DOHH2 (cell line): ENCODE data around the gene GALR3.

Experiments used
- H3F3A ChIP-seq: fragments of 200-600 bp; sonication (generic), shearing (Covaris generic); 2 replicates; pipeline ENCODE4 v1.6.0; 2016; ENCODE audit warnings: antibody characterized with exemption, mild to moderate bottlenecking; ENCODE audit not compliant: control insufficient read depth, insufficient read depth
- H3K27ac ChIP-seq: fragments of 200-600 bp; sonication (generic); 2 replicates; pipeline ENCODE4 v1.5.1; 2014; ENCODE audit warnings: low read depth, mild to moderate bottlenecking, low read length, moderate library complexity
- H3K27me3 ChIP-seq: fragments of 200-600 bp; sonication (generic); 2 replicates; pipeline ENCODE4 v1.6.1; 2014; ENCODE audit warnings: mild to moderate bottlenecking, low read length, mixed read lengths; ENCODE audit not compliant: control insufficient read depth
- H3K36me3 ChIP-seq: fragments of 200-600 bp; sonication (generic); 2 replicates; pipeline ENCODE4 v1.6.1; 2014; ENCODE audit warnings: mild to moderate bottlenecking, low read length, moderate library complexity, mixed read lengths; ENCODE audit not compliant: control insufficient read depth
- H3K4me1 ChIP-seq: fragments of 200-600 bp; sonication (generic); 2 replicates; pipeline ENCODE4 v1.6.1; 2014; ENCODE audit warnings: mild to moderate bottlenecking, low read length, mixed read lengths; ENCODE audit not compliant: control insufficient read depth
- H3K4me2 ChIP-seq: fragments of 200-600 bp; sonication (generic); 2 replicates; pipeline ENCODE4 v1.6.0; 2014; ENCODE audit warnings: mild to moderate bottlenecking, low read length, moderate library complexity
- H3K4me3 ChIP-seq: fragments of 200-600 bp; sonication (generic); 2 replicates; pipeline ENCODE4 v1.5.1; 2014; ENCODE audit warnings: mild to moderate bottlenecking, low read length, mixed read lengths
- H3K79me2 ChIP-seq: fragments of 200-600 bp; sonication (generic); 2 replicates; pipeline ENCODE4 v1.6.1; 2014; ENCODE audit warnings: mild to moderate bottlenecking, low read length, mixed read lengths; ENCODE audit not compliant: control insufficient read depth
- H3K9me2 ChIP-seq: fragments of 200-600 bp; sonication (generic); replicated peaks from 2 replicates; pipeline ENCODE4 v1.6.1; 2014; ENCODE audit warnings: mild to moderate bottlenecking, low read length, mixed read lengths; ENCODE audit not compliant: control insufficient read depth
- H3K9me3 ChIP-seq: fragments of 200-600 bp; sonication (generic); 2 replicates; pipeline ENCODE4 v1.6.1; 2014; ENCODE audit warnings: antibody characterized with exemption, low read length, mixed read lengths; ENCODE audit not compliant: control insufficient read depth, insufficient read depth
- H4K20me1 ChIP-seq: fragments of 200-600 bp; sonication (generic); 2 replicates; pipeline ENCODE4 v1.6.0; 2014; ENCODE audit warnings: low read depth, mild to moderate bottlenecking, antibody characterized with exemption, low read length, moderate library complexity; ENCODE audit not compliant: control insufficient read depth, insufficient read depth
- CTCF ChIP-seq: fragments of 200-600 bp; sonication (generic); IDR thresholded peaks from one replicate; pipeline ENCODE4 v1.5.1; 2014; ENCODE audit warnings: antibody characterized with exemption, mild to moderate bottlenecking, low read depth, low read length; ENCODE audit not compliant: poor library complexity, severe bottlenecking
- EZH2phosphoT487 ChIP-seq: fragments of 200-600 bp; sonication (generic); IDR thresholded peaks from 2 replicates; pipeline ENCODE4 v1.6.1; 2017; ENCODE audit warnings: borderline replicate concordance, mild to moderate bottlenecking, antibody characterized with exemption, low read length, moderate library complexity, mixed read lengths

The GALR3 gene

DNA sequence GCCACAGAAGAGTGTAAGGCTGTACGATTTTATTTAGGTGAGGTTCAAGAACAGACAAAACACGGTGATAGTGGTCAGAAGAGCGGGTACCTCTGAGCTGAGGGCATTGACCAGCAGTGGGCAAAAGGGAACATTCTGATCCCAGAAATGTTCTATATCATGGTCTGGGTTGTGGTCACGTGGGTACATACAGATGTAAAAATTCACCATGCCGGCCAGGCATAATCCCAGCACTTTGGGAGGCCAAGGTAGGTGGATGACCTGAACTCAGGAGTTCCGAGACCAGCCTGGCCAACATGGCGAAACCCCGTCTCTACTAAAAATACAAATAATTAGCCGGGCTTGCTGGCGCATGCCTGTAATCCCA lies 46.6 kb upstream of the GALR3 start:
- H3K4me1 ChIP-seq: peaks cover 5% of the 10 kb centered on the region
- no peak overlapping the region for H3K4me2 ChIP-seq
- no peak overlapping the region for H3K27ac ChIP-seq

DNA sequence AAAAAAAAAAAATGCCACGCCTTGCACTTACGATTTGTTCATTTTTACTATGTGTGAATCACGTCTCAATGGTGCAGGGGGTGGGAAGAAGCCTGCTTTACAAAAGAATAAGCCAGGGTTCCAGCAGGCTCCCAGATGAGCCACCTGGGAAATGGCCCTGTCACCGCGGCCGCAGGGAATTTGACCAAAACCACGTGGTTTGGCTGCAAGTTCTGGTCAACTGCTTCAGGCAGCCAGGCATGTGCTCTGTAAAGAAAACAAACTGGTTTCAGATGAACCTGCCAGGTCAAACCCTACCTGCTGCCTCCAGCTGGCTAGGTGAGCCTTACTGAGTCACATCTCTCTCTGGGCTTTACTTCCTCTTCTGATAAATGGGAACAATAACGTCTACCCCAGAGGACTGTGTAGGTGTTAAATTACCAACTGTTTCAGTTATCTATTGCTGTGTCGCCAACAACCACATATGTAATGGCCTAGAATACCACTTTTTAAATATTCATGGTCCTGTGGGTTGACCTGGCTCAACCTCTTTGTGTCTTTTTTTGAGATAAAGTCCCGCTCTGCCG lies 46.0 kb upstream of the GALR3 start:
- H3K79me2 ChIP-seq: no peaks in the 10 kb centered on the region
- TF ChIP-seq CTCF (no peak), EZH2phosphoT487 (no peak)
- no peaks in the 10 kb centered on the region for H4K20me1 ChIP-seq
- no peaks in the 10 kb centered on the region for H3F3A ChIP-seq
- H3K36me3 ChIP-seq: no peaks in the 10 kb centered on the region
- no peak overlapping the region for H3K4me2 ChIP-seq
- H3K27ac ChIP-seq: no peak overlapping the region
- H3K4me1 ChIP-seq: peaks cover 5% of the 10 kb centered on the region
- no peak overlapping the region for H3K4me3 ChIP-seq
- H3K9me2 ChIP-seq: no peaks in the 10 kb centered on the region
- H3K27me3 ChIP-seq: no peaks in the 10 kb centered on the region
- H3K9me3 ChIP-seq: no peaks in the 10 kb centered on the region

More for the DNA sequence above, 46.6 kb upstream of the GALR3 start:
- no peaks in the 10 kb centered on the region for H3K9me3 ChIP-seq
- no peak for TF ChIP-seq CTCF
- no peak for TF ChIP-seq EZH2phosphoT487
- no peaks in the 10 kb centered on the region for H3K36me3 ChIP-seq
- H3K9me2 ChIP-seq: no peaks in the 10 kb centered on the region
- no peaks in the 10 kb centered on the region for H4K20me1 ChIP-seq
- no peaks in the 10 kb centered on the region for H3F3A ChIP-seq
- no peaks in the 10 kb centered on the region for H3K79me2 ChIP-seq
- no peak overlapping the region for H3K4me3 ChIP-seq
- no peaks in the 10 kb centered on the region for H3K27me3 ChIP-seq

DNA sequence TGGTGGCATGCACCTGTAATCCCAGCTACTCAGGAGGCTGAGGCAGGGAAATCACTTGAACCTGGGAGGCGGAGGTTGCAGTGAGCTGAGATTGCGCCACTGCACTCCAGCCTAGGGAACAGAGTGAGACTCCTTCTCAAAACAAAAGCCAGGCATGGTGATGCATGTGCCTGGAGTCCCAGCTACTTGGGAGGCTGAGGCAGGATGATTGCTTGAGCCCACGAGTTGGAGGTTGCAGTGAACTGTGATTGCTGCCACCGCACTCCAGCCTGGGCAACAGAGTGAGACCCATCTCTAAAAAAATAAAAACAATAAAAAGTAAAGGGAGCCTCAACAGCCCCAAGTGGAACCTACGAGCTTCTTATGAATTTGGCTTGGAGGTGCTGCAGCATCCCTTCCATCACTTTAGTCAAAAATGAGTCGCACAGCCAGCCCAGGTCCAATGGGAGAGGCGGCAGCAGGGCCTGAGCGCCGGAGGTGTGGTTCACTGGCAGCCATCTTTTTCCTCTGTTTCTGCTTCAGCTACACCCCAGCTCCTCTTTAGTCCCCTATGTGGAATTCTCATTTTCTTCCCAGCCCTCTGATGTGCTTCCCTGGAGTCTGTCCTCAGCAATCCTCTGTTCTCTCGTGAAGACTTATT lies 44.7 kb upstream of the GALR3 start:
- Histone ChIP-seq H3F3A (no peaks in the 10 kb centered on the region), H3K79me2 (no peaks in the 10 kb centered on the region), H3K4me2 (no peak overlapping the region), H3K9me3 (no peaks in the 10 kb centered on the region), H3K36me3 (no peaks in the 10 kb centered on the region), H3K4me3 (no peak overlapping the region), H3K4me1 (peaks cover 6% of the 10 kb centered on the region), H4K20me1 (no peaks in the 10 kb centered on the region), H3K9me2 (no peaks in the 10 kb centered on the region), H3K27me3 (no peaks in the 10 kb centered on the region), H3K27ac (no peak overlapping the region)
- TF ChIP-seq EZH2phosphoT487: no peak
- no peak for TF ChIP-seq CTCF
